CD14-positive monocyte (primary cell): ENCODE data around the gene GABRB2. TPM values are rescaled to one million over a fixed set of nuclear protein-coding genes. Genes with fewer than 3 reads are reported as not detected.

ENCODE experiments used
- DNase-seq, 3 donors: peaks; one replicate each; pipeline ENCODE4 v3.0.0-alpha.2; 2011 to 2022
- H2AFZ ChIP-seq: 2 replicates; pipeline ENCODE4 v1.6.0; 2012; ENCODE audit warnings: mild to moderate bottlenecking, low read depth, low read length, inconsistent platforms; ENCODE audit not compliant: insufficient read depth, poor library complexity, severe bottlenecking
- H3K27ac ChIP-seq, 2 donors: 1 replicate in 1 of 2; 2 replicates in 1 of 2; pipeline ENCODE4 v1.5.1; 2012 to 2013; ENCODE audit warnings: low read length in 2 of 2, control low read depth in 1 of 2, inconsistent platforms in 1 of 2, low read depth in 1 of 2, mild to moderate bottlenecking in 1 of 2
- H3K27me3 ChIP-seq, 2 donors: one replicate each; pipeline versions ENCODE4 v1.6.0 to v1.6.1; 2011 to 2013; ENCODE audit warnings: low read length in 2 of 2; ENCODE audit not compliant: control insufficient read depth in 2 of 2, insufficient read depth in 2 of 2
- H3K36me3 ChIP-seq, 2 donors: replicated peaks in 1 of 2; 1 replicate in 1 of 2; 2 replicates in 1 of 2; pipeline versions ENCODE4 v1.5.1 to v1.6.1; 2012 to 2013; ENCODE audit warnings: low read length in 2 of 2, control low read depth in 1 of 2, inconsistent platforms in 1 of 2, mild to moderate bottlenecking in 1 of 2; ENCODE audit not compliant: insufficient read depth in 2 of 2, control insufficient read depth in 1 of 2
- H3K4me1 ChIP-seq, 2 donors: 1 replicate in 1 of 2; 2 replicates in 1 of 2; pipeline versions ENCODE4 v1.5.1 to v1.6.1; 2012 to 2013; ENCODE audit warnings: low read length in 2 of 2, control low read depth in 1 of 2, inconsistent platforms in 1 of 2, mild to moderate bottlenecking in 1 of 2, moderate library complexity in 1 of 2; ENCODE audit not compliant: insufficient read depth in 2 of 2, control insufficient read depth in 1 of 2
- H3K4me2 ChIP-seq: replicated peaks from 2 replicates; pipeline ENCODE3; 2012; ENCODE audit warnings: low read length, moderate library complexity, mild to moderate bottlenecking; ENCODE audit not compliant: poor library complexity, severe bottlenecking; ENCODE audit errors: extremely low read depth
- H3K4me3 ChIP-seq, 3 experiments: fragments of 200-600 bp in 1 of 3; sonication (generic) in 1 of 3; replicated peaks in 1 of 3; 1 replicate in 2 of 3; 2 replicates in 1 of 3; pipeline ENCODE4 v1.5.1; 2011 to 2013; ENCODE audit warnings: low read length in 3 of 3, mild to moderate bottlenecking in 3 of 3, control low read depth in 2 of 3, low read depth in 2 of 3, inconsistent platforms in 1 of 3, moderate library complexity in 1 of 3
- H3K79me2 ChIP-seq: 2 replicates; pipeline ENCODE4 v1.6.0; 2012; ENCODE audit warnings: mild to moderate bottlenecking, control low read depth, inconsistent platforms, low read length, moderate library complexity; ENCODE audit not compliant: insufficient read depth
- H3K9ac ChIP-seq: 2 replicates; pipeline ENCODE4 v1.6.0; 2017; ENCODE audit warnings: low read length, mild to moderate bottlenecking; ENCODE audit not compliant: insufficient read depth, poor library complexity, severe bottlenecking
- H3K9me3 ChIP-seq, 2 donors: replicated peaks in 1 of 2; 1 replicate in 1 of 2; 2 replicates in 1 of 2; pipeline versions ENCODE4 v1.5.1 to v1.6.1; 2012 to 2013; ENCODE audit warnings: low read length in 2 of 2, control low read depth in 1 of 2; ENCODE audit not compliant: control insufficient read depth in 1 of 2, insufficient read depth in 1 of 2
- H4K20me1 ChIP-seq: 2 replicates; pipeline ENCODE4 v1.6.0; 2012; ENCODE audit warnings: mild to moderate bottlenecking, low read length, control low read depth, moderate library complexity; ENCODE audit not compliant: insufficient read depth
- H3K27ac Mint-ChIP-seq, 7 donors: one replicate each; pipeline ENCODE4 v1.8.0; 2020; ENCODE audit warnings: mild to moderate bottlenecking in 7 of 7, mixed read lengths in 7 of 7, moderate library complexity in 6 of 7, inconsistent platforms in 2 of 7
- H3K27me3 Mint-ChIP-seq, 3 donors: one replicate each; pipeline ENCODE4 v1.8.0; 2021 to 2022; ENCODE audit warnings: low read depth in 3 of 3, mild to moderate bottlenecking in 3 of 3, mixed read lengths in 3 of 3, moderate library complexity in 3 of 3, inconsistent platforms in 1 of 3
- H3K36me3 Mint-ChIP-seq, 2 donors: one replicate each; pipeline ENCODE4 v1.8.0; 2020; ENCODE audit warnings: mixed read lengths in 2 of 2, inconsistent platforms in 1 of 2, mild to moderate bottlenecking in 1 of 2
- H3K4me1 Mint-ChIP-seq: one replicate; pipeline ENCODE4 v1.8.0; 2020; ENCODE audit warnings: mild to moderate bottlenecking, mixed read lengths
- H3K4me3 Mint-ChIP-seq, 2 donors: one replicate each; pipeline ENCODE4 v1.8.0; 2020; ENCODE audit warnings: mild to moderate bottlenecking in 2 of 2, mixed read lengths in 2 of 2, moderate library complexity in 1 of 2
- H3K9me3 Mint-ChIP-seq, 7 donors: one replicate each; pipeline ENCODE4 v1.8.0; 2020 to 2022; ENCODE audit warnings: mixed read lengths in 7 of 7, mild to moderate bottlenecking in 6 of 7, moderate library complexity in 6 of 7, inconsistent platforms in 2 of 7
- CTCF ChIP-seq: fragments of 200-600 bp; IDR thresholded peaks from one replicate; pipeline ENCODE4 v1.8.0; 2022; ENCODE audit warnings: antibody characterized with exemption, mild to moderate bottlenecking
- WGBS: methylation state at CpG from one replicate; pipeline ENCODE4 v1.1.5; 2013; ENCODE audit warnings: missing lambda C conversion rate; ENCODE audit not compliant: insufficient coverage; 5-methylcytosine and 5-hydroxymethylcytosine counted together
- intact Hi-C, 2 donors: fragments of 100-400 bp; cut with micrococcal nuclease; formaldehyde crosslinking; loops; one replicate each; pipeline versions ENCODE4 v1.15.0 to v1.15.1; 2023
- polyA plus RNA-seq, 3 donors: library from polyadenylated mRNA; depleted of rRNA in 1 of 3; unstranded in 2 of 3; stranded (reverse) in 1 of 3; fragments of 300-500 nt in 2 of 3; fragments of >200 nt in 1 of 3; fragmentation: Illumina TruSeq in 2 of 3; gene quantifications; 1 replicate in 2 of 3; 2 replicates in 1 of 3; pipeline ENCODE4 v1.2.3, GENCODE V29; 2012 to 2021

The GABRB2 gene
- polyA plus RNA-seq, 3 donors: not detected

- no peak overlapping the region for H3K4me2 ChIP-seq
- H3K9me3 Mint-ChIP-seq: peaks cover 0 to 3% (median 2%) of the 10 kb centered on the region in 7 donors
- no peaks in the 10 kb centered on the region for H3K79me2 ChIP-seq
- no peak overlapping the region for H3K4me3 Mint-ChIP-seq
- no CpG with 5 or more reads among the region's 4 CpGs for WGBS
- H3K27me3 Mint-ChIP-seq: peaks cover 0 to 2% (median 1%) of the 10 kb centered on the region in 3 donors
- no peaks in the 10 kb centered on the region for H3K9me3 ChIP-seq
- TF ChIP-seq CTCF: no peak
- H4K20me1 ChIP-seq: no peaks in the 10 kb centered on the region
- DNase-seq: no peak
- no peak overlapping the region for H3K4me3 ChIP-seq
- no peaks in the 10 kb centered on the region for H3K4me1 Mint-ChIP-seq
- H2AFZ ChIP-seq: no peak overlapping the region
- H3K27ac Mint-ChIP-seq: peak overlapping the region in 1 of 7 donors; percentile 12
- no peaks in the 10 kb centered on the region for H3K4me1 ChIP-seq
- H3K27me3 ChIP-seq: no peaks in the 10 kb centered on the region
- no peak overlapping the region for H3K27ac ChIP-seq
- H3K36me3 Mint-ChIP-seq: no peaks in the 10 kb centered on the region
- H3K9ac ChIP-seq: no peak overlapping the region
- H3K36me3 ChIP-seq: no peaks in the 10 kb centered on the region
- intact Hi-C loops: no loop called here
These were observed 125.5 kb downstream of the GABRB2 start for GRCh38 chr5:161421067-161421466.

- WGBS: no CpG with 5 or more reads among the region's 3 CpGs
- Histone ChIP-seq H2AFZ (no peak overlapping the region), H3K27me3 (no peaks in the 10 kb centered on the region), H4K20me1 (no peaks in the 10 kb centered on the region), H3K4me2 (no peak overlapping the region), H3K4me1 (no peaks in the 10 kb centered on the region), H3K4me3 (no peak overlapping the region), H3K27ac (no peak overlapping the region), H3K9me3 (no peaks in the 10 kb centered on the region), H3K79me2 (no peaks in the 10 kb centered on the region), H3K9ac (no peak overlapping the region), H3K36me3 (no peaks in the 10 kb centered on the region)
- no peak for DNase-seq
- Mint-ChIP-seq H3K4me1 (no peaks in the 10 kb centered on the region), H3K36me3 (no peaks in the 10 kb centered on the region), H3K27me3 (peaks cover 0 to 2% (median 1%) of the 10 kb centered on the region in 3 donors), H3K9me3 (peaks cover 0 to 3% (median 2%) of the 10 kb centered on the region in 7 donors), H3K4me3 (no peak overlapping the region), H3K27ac (no peak overlapping the region)
- intact Hi-C loops: no loop called here
- no peak for TF ChIP-seq CTCF
These were observed 126.0 kb downstream of the GABRB2 start for GRCh38 chr5:161420521-161420920.
